ENCODE measurements around the gene NTF3.

NTF3 gene

DNA sequence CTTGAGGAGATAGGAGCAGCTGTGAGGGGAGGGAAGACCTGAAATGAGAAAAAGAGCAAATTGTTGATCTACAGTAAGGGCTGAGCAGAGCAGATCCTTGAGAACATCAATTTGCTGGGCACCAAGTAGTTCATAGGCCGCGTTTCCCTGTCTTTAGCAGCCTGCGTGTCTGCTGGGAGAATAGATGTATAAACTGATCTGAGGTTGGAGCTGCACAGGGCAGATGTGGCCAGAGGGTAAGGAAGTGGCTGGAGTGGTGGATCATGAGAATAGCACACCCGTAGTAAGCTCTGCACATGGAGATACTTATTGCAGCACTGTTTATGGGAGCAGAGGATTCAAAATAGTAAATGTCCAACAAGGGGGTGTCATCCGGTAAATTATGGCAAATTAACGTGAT is 44.4 kb downstream of the NTF3 start:
- H3K4me3 ChIP-seq (ENCODE audit: low read depth, low read length), result no peak overlapping the region
- no peak overlapping the region for H3K27ac ChIP-seq (ENCODE audit: low read depth, low read length)

DNA sequence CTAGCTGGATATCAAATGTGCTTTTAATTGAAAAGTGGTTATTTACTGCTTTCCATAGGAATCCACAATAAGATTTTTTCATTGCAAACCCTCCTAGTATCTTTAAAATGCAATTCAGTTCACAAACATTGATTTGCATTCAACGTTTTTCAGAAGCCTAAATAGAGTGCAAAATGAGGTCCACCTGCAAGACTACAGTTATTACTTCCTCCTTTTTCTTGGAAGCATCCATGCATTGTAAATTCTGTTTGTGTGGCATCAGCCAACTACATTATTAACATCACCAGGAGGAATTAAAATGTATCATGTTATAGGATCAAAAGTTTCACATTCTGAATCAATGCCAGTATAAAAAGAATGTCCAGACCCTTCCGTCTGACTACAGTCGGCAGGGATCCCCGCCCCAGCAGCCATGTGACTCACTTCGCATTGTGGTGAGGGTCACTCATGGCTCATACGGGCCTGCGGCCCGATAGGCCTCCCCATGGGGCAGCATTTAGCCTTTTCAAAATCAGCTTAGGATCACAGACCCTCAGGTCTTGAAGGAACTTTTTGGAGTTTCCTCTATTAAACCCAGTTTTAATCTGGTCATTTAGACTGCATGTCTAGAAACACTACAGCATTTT is 46.3 kb downstream of the NTF3 start:
- Histone ChIP-seq H3K4me3 (ENCODE audit: low read depth, low read length) (no peak overlapping the region), H3K27ac (ENCODE audit: low read depth, low read length) (no peak overlapping the region), H3K27me3 (ENCODE audit: control insufficient read depth, insufficient read depth, low read length) (no peaks in the 10 kb centered on the region), H3K9me3 (ENCODE audit: control insufficient read depth, insufficient read depth, low read length) (no peaks in the 10 kb centered on the region), H3K36me3 (ENCODE audit: control insufficient read depth, insufficient read depth, low read length) (no peaks in the 10 kb centered on the region), H3K4me1 (ENCODE audit: control insufficient read depth, insufficient read depth, low read length) (peaks cover 16% of the 10 kb centered on the region), H3K9ac (ENCODE audit: low read depth, low read length) (no peak overlapping the region)

More for the DNA sequence above, 44.4 kb downstream of the NTF3 start:
- H3K27me3 ChIP-seq (ENCODE audit: control insufficient read depth, insufficient read depth, low read length), result no peaks in the 10 kb centered on the region
- peaks cover 16% of the 10 kb centered on the region for H3K4me1 ChIP-seq (ENCODE audit: control insufficient read depth, insufficient read depth, low read length)
- H3K9me3 ChIP-seq (ENCODE audit: control insufficient read depth, insufficient read depth, low read length), result no peaks in the 10 kb centered on the region
- no peaks in the 10 kb centered on the region for H3K36me3 ChIP-seq (ENCODE audit: control insufficient read depth, insufficient read depth, low read length)
- no peak overlapping the region for H3K9ac ChIP-seq (ENCODE audit: low read depth, low read length)

DNA sequence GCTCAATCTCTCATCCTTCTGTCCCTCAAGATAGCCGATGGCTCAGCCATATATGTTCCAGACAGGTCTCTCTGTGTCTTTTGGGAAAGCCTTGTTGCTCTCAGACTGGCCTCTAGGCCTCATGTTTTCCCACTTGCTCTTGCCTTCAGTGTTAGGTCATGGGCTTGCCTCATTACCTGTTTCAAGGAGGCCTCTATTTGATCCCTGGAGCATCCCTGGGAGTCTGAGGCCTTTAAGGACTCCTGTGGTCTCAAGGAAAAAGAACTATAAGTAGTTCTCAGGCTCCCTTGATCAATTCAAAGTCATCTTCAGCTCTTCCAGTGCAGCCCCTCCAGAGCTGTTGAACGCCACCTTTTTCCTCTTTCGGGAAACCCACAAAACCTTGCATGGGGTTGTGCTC is 47.9 kb downstream of the NTF3 start:
- Histone ChIP-seq H3K27ac (ENCODE audit: low read depth, low read length) (peak overlapping the region; percentile 82), H3K9ac (ENCODE audit: low read depth, low read length) (no peak overlapping the region), H3K4me1 (ENCODE audit: control insufficient read depth, insufficient read depth, low read length) (peaks cover 16% of the 10 kb centered on the region), H3K4me3 (ENCODE audit: low read depth, low read length) (no peak overlapping the region), H3K27me3 (ENCODE audit: control insufficient read depth, insufficient read depth, low read length) (no peaks in the 10 kb centered on the region), H3K9me3 (ENCODE audit: control insufficient read depth, insufficient read depth, low read length) (no peaks in the 10 kb centered on the region), H3K36me3 (ENCODE audit: control insufficient read depth, insufficient read depth, low read length) (no peaks in the 10 kb centered on the region)

DNA sequence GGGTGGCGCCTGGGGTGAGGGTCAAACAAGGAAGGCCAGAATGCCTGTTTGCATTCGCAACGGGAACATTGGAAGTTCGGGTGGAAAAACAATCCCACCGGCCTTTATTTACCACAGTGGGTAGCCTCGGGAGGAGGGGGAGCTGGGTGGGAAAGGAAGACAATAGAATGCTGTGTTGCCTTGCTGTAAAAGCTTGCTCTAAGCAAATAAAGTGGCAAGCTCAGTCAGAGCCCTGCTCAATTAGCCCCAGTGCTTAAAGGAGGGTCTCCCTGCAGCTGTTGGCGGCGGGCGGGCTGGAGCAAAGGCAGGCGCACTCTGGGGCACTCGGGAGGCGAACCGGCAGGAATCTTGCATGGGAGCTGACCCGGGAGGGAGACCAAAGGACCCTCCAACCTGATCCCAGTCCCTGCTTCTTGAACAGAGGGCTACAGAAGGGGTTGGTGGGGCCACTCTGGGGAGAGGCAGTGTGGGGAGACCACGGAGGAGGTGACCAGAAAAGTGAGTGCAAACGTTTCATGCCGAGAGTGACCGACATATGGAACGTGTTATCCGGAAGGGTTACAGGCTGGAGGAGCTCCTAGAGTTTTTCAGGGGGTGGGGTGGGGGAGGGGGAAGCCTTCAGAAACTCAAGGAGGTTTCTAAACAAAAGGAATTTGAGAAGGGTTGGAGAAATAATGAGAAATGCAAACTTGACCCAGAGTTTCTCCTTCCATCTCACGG is 48.5 kb downstream of the NTF3 start:
- Histone ChIP-seq H3K4me3 (ENCODE audit: low read depth, low read length) (peak overlapping the region; percentile 46), H3K27me3 (ENCODE audit: control insufficient read depth, insufficient read depth, low read length) (no peaks in the 10 kb centered on the region), H3K9ac (ENCODE audit: low read depth, low read length) (no peak overlapping the region), H3K27ac (ENCODE audit: low read depth, low read length) (peak overlapping the region; percentile 82), H3K9me3 (ENCODE audit: control insufficient read depth, insufficient read depth, low read length) (no peaks in the 10 kb centered on the region), H3K36me3 (ENCODE audit: control insufficient read depth, insufficient read depth, low read length) (no peaks in the 10 kb centered on the region), H3K4me1 (ENCODE audit: control insufficient read depth, insufficient read depth, low read length) (peaks cover 16% of the 10 kb centered on the region)

DNA sequence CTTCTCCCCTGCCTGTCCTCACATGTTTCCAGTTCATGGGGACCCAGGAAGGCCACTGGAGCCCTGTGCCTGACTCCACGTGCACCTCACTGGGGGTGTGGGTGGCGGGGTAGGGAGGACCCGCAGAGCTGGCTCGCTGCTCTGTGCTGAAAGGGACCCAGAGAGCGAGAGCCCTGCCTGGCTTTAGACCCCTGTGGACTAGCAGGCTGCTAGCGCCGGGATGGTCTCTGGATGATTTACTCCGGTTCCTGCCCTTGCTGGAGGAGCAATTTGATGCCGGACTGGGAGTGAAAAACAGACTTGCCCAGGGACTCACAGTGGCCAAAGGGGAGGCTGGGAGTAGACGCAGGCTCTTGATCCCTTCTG is 49.0 kb downstream of the NTF3 start:
- Histone ChIP-seq H3K36me3 (ENCODE audit: control insufficient read depth, insufficient read depth, low read length) (no peaks in the 10 kb centered on the region), H3K4me3 (ENCODE audit: low read depth, low read length) (peak overlapping the region; percentile 46), H3K9ac (ENCODE audit: low read depth, low read length) (no peak overlapping the region), H3K27ac (ENCODE audit: low read depth, low read length) (peak overlapping the region; percentile 82), H3K9me3 (ENCODE audit: control insufficient read depth, insufficient read depth, low read length) (no peaks in the 10 kb centered on the region), H3K27me3 (ENCODE audit: control insufficient read depth, insufficient read depth, low read length) (no peaks in the 10 kb centered on the region), H3K4me1 (ENCODE audit: control insufficient read depth, insufficient read depth, low read length) (peaks cover 16% of the 10 kb centered on the region)

DNA sequence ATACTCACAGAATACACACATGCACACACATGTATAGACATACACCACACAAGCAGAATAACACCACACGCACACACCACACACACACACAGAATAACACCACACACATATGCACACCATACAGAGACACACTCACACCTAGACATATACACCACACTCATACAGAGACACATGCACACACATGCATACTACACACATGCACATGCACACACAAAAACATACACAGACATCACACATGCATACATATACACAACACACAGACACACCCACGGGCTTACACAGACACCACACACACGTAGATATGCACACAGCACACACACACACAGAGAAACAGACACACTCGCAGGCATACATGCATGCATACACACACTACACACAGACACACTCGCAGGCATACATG is 49.7 kb downstream of the NTF3 start:
- no peaks in the 10 kb centered on the region for H3K9me3 ChIP-seq (ENCODE audit: control insufficient read depth, insufficient read depth, low read length)
- peaks cover 16% of the 10 kb centered on the region for H3K4me1 ChIP-seq (ENCODE audit: control insufficient read depth, insufficient read depth, low read length)
- no peak overlapping the region for H3K9ac ChIP-seq (ENCODE audit: low read depth, low read length)
- H3K4me3 ChIP-seq (ENCODE audit: low read depth, low read length), result no peak overlapping the region
- H3K36me3 ChIP-seq (ENCODE audit: control insufficient read depth, insufficient read depth, low read length), result no peaks in the 10 kb centered on the region
- H3K27me3 ChIP-seq (ENCODE audit: control insufficient read depth, insufficient read depth, low read length), result no peaks in the 10 kb centered on the region
- H3K27ac ChIP-seq (ENCODE audit: low read depth, low read length), result no peak overlapping the region

DNA sequence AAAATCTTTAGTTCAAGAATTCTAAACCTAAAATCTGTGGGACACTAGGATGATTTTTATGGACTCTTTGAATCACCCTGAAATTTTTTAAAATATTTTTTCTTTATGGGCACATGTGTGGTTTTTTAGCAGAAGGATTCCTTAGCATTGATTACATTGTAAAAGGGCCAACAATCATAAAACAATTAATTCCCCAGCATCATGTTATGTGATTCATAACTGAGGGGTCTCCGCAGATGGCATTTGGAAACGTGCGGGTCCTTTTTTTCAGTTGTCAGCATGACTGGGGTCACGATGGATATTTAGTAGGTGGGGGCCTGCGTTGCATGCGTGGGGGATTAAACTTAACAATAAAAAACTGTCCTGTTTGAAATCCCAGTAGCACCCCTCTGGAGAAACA is 52.5 kb downstream of the NTF3 start:
- H3K9me3 ChIP-seq (ENCODE audit: control insufficient read depth, insufficient read depth, low read length), result no peaks in the 10 kb centered on the region
- H3K9ac ChIP-seq (ENCODE audit: low read depth, low read length), result no peak overlapping the region
- peaks cover 9% of the 10 kb centered on the region for H3K4me1 ChIP-seq (ENCODE audit: control insufficient read depth, insufficient read depth, low read length)
- no peaks in the 10 kb centered on the region for H3K36me3 ChIP-seq (ENCODE audit: control insufficient read depth, insufficient read depth, low read length)
- H3K4me3 ChIP-seq (ENCODE audit: low read depth, low read length), result no peak overlapping the region
- no peaks in the 10 kb centered on the region for H3K27me3 ChIP-seq (ENCODE audit: control insufficient read depth, insufficient read depth, low read length)
- no peak overlapping the region for H3K27ac ChIP-seq (ENCODE audit: low read depth, low read length)

DNA sequence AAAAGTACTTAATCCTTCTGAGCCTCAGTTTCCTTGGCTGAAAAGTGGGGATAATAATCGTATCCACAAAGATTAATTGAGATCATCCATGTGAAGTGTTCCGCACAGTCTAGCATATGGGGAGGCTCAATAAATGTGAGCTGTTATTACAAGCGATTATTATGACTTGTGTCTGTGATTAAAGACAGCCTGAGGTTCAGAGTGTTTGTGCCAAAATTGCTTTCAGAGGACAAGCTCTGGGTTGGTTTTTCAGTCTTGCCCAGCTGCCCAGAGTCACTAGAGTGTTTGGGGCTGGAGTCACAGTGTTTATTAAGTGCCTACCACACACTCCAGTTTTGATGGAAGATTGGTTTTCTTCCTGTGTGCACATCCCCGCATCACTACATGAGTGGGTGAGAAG is 53.5 kb downstream of the NTF3 start:
- Histone ChIP-seq H3K27ac (ENCODE audit: low read depth, low read length) (no peak overlapping the region), H3K9me3 (ENCODE audit: control insufficient read depth, insufficient read depth, low read length) (no peaks in the 10 kb centered on the region), H3K27me3 (ENCODE audit: control insufficient read depth, insufficient read depth, low read length) (no peaks in the 10 kb centered on the region), H3K9ac (ENCODE audit: low read depth, low read length) (no peak overlapping the region), H3K4me3 (ENCODE audit: low read depth, low read length) (no peak overlapping the region), H3K36me3 (ENCODE audit: control insufficient read depth, insufficient read depth, low read length) (no peaks in the 10 kb centered on the region), H3K4me1 (ENCODE audit: control insufficient read depth, insufficient read depth, low read length) (peaks cover 4% of the 10 kb centered on the region; the same call in 1 of the 2 replicates)

DNA sequence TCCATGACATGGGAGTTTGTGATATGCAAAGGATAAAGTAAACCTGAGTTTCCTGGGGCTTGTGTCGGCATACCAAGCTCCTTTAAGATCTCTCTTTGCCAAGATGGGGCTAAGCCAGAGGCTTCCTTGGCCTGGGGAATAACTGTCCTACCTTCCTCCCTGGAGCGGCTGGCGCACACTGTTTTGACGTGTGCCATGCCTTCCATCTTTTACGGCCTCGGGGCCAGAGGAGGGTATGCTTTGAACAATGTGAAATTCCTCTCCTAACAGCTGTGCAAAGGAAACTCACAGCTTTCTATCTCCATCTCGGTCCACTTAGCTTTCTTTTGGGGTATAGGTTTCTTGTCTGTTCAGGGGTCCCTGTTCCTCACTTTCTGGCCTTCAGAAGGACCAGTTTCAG is 55.2 kb downstream of the NTF3 start:
- H3K4me3 ChIP-seq (ENCODE audit: low read depth, low read length), result no peak overlapping the region
- no peaks in the 10 kb centered on the region for H3K27me3 ChIP-seq (ENCODE audit: control insufficient read depth, insufficient read depth, low read length)
- H3K9ac ChIP-seq (ENCODE audit: low read depth, low read length), result no peak overlapping the region
- no peaks in the 10 kb centered on the region for H3K4me1 ChIP-seq (ENCODE audit: control insufficient read depth, insufficient read depth, low read length)
- no peaks in the 10 kb centered on the region for H3K9me3 ChIP-seq (ENCODE audit: control insufficient read depth, insufficient read depth, low read length)
- no peaks in the 10 kb centered on the region for H3K36me3 ChIP-seq (ENCODE audit: control insufficient read depth, insufficient read depth, low read length)
- H3K27ac ChIP-seq (ENCODE audit: low read depth, low read length), result no peak overlapping the region

DNA sequence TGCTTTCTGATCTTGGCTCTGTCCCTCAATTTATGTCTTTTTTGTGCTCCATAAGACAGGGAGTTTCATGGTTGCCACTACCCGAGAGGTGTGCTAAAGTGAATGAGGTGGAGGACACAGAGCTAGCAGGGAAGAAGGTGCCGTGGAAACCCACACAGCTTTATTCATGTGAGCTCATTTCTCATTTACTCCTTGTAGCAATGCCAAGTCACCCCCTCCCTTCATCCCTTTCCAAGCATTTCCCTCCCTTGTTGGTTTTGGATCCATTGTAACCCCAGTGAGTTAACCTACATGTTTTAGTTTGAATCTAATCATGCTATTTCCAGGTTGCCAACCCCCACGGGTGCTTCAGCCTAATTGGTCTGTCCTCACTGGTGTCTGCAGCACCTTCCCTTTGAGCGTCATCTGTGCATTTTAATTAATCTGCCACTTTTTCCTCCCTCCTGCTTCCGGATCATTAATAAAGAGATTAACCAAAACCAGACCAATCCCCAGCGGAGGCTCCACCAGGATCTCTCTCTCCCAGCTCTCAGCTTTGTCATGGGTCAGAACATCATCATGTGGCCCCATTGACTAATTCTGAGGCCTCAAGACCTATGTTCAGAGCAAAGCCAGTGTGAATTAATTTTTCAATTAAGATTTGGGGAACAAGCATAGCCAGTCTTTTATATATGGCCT is 56.2 kb downstream of the NTF3 start:
- H3K27ac ChIP-seq (ENCODE audit: low read depth, low read length), result no peak overlapping the region
- H3K27me3 ChIP-seq (ENCODE audit: control insufficient read depth, insufficient read depth, low read length), result no peaks in the 10 kb centered on the region
- no peaks in the 10 kb centered on the region for H3K4me1 ChIP-seq (ENCODE audit: control insufficient read depth, insufficient read depth, low read length)
- H3K9ac ChIP-seq (ENCODE audit: low read depth, low read length), result no peak overlapping the region
- no peak overlapping the region for H3K4me3 ChIP-seq (ENCODE audit: low read depth, low read length)
- H3K9me3 ChIP-seq (ENCODE audit: control insufficient read depth, insufficient read depth, low read length), result no peaks in the 10 kb centered on the region
- no peaks in the 10 kb centered on the region for H3K36me3 ChIP-seq (ENCODE audit: control insufficient read depth, insufficient read depth, low read length)

DNA sequence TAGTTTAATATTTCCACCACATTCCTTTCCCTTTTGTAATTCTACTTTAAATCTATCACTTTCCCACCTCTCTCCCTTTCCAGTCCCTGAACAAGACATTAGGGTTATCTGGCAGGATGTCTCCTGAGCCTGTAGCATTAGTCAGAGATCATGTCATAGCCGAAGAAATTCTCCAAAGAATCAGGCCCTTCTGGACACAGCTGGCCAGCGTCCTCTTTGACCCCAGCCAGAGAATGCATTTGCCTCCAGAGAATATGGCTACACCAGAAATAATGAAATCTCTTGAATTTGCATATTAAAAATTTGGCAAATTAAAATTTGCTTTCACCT is 56.7 kb downstream of the NTF3 start:
- Histone ChIP-seq H3K27ac (ENCODE audit: low read depth, low read length) (no peak overlapping the region), H3K27me3 (ENCODE audit: control insufficient read depth, insufficient read depth, low read length) (no peaks in the 10 kb centered on the region), H3K4me3 (ENCODE audit: low read depth, low read length) (no peak overlapping the region)

More for the DNA sequence above, 56.7 kb downstream of the NTF3 start:
- no peak overlapping the region for H3K9ac ChIP-seq (ENCODE audit: low read depth, low read length)
- no peaks in the 10 kb centered on the region for H3K4me1 ChIP-seq (ENCODE audit: control insufficient read depth, insufficient read depth, low read length)
- no peaks in the 10 kb centered on the region for H3K9me3 ChIP-seq (ENCODE audit: control insufficient read depth, insufficient read depth, low read length)
- no peaks in the 10 kb centered on the region for H3K36me3 ChIP-seq (ENCODE audit: control insufficient read depth, insufficient read depth, low read length)
